Hematopoietic multipotent progenitor cell (in vitro differentiated cells): ENCODE results near the gene LFNG. TPM values are rescaled to one million over a fixed set of nuclear protein-coding genes. Genes with fewer than 3 reads are reported as not detected.
"Not testable (repeated sequence)": the region's sequence is repeated elsewhere in the genome, so short reads cannot be mapped to it uniquely, and the experiment has no call there.

ENCODE experiments used
- DNase-seq, 3 donors: peaks; one replicate each; pipeline ENCODE4 v3.0.0-alpha.2; 2011 to 2015; ENCODE audit warnings: low read depth in 2 of 3, low spot score in 2 of 3
- total RNA-seq: library from RNA; depleted of rRNA; stranded (reverse); fragments of >200 nt; gene quantifications from one replicate; pipeline ENCODE4 v1.2.3, GENCODE V29; 2012

The LFNG gene
- total RNA-seq, 1 donor = 22.4 TPM

DNA sequence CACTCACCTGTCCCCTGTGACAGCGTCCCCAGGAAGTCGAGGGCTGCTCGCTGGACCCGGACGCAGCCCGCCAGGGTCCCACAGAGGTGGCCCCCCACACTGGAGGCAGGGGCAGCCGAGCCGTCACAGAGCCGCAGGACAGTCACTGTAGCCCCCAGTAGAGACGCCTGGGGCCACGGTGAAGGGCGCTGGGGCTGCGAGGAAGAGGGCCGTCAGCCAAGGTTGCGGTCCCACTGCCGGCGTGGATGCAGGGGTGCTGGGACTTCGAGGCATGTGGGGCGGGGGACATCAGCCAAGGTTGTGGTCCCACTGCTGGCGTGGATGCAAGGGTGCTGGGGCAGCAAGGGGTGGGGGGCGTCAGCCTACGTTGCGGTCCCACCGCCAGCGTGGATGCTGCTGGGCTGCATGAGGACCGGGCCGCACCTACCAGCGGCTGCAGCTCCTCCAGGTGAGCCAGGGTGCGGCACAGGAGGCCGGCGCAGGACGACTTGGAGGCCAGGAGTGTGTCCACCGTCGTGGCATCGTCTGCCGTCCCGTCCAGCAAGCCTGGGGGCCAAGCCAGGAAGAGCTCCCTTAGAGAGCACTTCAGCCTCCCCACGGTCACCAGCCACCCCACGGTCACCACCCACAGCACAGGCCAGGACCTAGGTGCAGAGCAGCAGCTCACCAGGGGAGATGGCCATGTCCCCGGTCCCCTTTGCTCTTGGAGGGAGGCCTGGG lies 21.9 kb downstream of the LFNG start:
- DNase-seq = no peak

DNA sequence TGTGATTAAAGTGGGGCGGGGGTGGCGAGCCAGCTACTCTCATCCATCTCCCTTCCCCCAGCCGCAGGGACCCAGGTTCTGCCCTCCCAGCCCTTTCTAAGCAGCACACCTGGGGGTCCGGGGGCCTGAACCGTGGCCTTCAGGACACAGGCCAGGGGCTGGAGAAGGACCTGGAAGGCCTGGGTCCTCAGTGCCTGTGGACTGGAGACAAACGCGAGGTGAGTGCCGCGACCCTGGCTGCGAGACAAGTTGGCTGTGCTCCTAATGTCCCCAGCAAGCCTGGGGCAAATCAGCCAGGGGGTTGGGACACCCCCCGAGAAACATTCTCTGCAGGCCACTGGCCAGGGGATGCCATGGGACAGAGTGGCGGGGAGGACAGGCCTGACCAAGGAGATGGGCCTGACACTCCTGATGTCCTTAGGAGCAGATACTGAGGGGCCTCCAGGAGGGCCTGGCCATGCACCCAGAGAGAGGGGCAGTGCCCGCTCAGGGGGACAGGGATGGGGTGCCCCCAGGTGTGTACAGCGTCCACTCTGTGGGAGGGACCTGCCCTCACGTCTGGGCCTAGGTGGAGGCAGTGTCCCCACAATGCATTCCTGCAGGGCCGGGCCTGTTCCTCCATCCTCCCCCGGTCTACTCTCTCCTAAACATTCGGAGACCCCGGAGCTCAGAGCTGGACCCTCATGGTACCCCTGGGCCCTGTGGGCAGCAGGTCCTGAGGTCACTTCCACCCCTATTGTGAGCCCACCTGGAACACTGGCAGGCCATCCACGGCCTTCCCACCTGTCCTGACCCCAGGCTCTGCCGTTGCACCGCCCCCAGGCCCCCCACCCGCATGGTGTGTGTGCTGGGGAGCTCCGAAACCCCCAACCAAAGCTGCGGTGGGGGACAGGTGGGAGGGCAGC lies 22.7 kb downstream of the LFNG start:
- no peak for DNase-seq

DNA sequence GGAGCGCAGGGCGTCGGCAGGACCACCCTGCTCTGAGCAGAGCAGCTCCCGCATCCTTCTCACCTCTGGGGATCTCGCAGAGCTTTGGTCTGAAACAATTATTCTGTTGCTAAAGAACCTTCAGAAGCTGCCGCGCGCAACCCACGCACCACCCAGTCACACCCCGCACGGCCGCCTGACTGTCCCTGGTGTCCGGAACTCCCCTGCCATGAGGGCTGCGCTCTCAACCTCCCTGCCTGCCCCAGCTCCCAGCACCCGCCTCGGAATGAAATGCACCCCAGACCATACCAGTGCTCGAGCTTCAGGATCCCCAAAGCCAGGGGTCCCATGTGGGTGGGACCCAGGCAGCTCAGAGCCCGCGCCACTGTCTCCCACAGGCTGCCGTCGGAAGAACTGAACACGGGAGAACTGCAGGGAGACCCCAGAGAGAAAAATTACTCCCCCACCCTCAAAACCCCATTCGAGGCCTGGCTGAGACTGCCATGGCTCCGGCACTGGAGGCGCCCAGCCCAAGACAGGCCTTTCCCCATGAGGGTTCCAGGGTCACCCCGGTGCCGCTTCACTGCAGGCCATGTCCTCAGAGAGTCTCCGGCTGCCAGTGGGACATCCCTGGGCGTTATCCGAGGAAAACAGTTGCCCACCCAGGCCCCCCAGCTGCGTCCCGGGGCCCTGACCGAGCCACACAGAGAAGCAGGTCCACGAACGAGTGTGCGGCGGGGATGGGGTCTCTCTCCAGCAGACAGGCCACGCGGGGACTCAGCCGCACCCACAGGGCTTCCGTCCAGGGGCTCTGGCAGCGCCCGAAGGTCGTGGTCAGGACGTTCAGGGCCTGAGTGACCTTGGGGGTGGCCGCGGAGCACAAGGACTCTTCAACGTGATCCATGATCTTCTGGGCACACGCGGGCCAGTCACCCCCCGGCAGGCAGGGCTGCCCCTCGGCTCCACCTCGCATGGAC lies 23.6 kb downstream of the LFNG start:
- DNase-seq = no peak

DNA sequence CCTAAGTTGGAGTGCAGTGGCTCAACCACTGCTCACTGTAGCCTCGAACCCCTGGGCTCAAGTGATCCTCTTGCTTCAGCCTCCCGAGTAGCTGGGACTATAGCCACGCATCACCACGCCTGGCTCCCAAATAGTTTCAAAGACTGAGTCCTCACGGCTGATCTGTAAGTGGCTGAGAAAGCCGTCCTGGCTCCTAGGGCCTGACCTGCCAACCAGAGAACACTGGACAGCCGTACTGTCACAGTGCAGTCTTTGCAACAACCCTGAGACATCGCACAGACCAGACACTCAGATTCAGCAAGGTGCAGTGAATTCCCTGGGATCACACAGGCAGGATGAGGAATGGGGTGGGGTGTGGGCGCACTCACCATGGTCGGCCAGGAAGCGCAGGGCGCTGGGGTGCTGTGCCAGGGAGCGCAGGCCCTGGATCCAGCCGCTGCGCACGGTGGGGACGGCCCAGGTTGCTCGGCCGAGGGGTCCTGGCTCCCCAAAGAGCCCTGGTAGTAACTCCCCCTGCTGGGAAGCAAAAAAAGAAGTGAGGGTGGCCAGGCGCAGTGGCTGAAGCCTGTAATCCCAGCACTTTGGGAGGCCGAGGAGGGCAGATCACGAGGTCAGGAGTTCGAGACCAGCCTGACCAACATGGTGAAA lies 25.1 kb downstream of the LFNG start:
- no peak for DNase-seq

DNA sequence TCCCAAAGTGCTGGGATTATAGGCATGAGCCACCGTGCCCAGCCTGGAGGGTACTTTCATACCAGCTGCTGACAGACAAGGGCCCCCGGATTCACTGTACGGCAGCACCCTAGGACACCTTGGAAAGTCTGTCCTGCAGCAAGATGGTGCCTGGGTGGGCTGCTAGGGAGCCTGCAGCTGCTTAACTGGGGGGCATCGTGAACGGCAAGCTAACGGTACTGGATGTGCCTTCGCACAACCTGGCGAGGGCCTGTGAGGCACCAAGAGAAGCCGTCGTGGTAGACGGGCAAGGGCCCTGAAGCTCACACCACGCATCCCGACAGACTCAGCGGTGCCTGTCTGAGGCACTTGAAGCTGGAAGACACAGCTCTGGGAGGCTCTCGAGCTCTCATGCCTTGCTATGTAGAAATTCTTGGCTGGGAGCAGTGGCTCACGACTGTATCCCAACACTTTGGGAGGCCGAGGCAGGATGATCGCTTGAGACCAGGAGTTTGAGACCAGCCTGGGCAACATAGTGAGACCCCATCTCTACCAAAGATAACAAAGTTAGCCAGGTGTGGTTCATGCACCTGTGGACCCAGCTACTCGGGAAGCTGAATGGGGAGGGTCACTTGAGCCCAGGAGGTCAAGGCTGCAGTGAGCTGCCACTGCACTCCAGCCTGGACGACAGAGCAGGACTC lies 26.3 kb downstream of the LFNG start:
- no peak for DNase-seq

DNA sequence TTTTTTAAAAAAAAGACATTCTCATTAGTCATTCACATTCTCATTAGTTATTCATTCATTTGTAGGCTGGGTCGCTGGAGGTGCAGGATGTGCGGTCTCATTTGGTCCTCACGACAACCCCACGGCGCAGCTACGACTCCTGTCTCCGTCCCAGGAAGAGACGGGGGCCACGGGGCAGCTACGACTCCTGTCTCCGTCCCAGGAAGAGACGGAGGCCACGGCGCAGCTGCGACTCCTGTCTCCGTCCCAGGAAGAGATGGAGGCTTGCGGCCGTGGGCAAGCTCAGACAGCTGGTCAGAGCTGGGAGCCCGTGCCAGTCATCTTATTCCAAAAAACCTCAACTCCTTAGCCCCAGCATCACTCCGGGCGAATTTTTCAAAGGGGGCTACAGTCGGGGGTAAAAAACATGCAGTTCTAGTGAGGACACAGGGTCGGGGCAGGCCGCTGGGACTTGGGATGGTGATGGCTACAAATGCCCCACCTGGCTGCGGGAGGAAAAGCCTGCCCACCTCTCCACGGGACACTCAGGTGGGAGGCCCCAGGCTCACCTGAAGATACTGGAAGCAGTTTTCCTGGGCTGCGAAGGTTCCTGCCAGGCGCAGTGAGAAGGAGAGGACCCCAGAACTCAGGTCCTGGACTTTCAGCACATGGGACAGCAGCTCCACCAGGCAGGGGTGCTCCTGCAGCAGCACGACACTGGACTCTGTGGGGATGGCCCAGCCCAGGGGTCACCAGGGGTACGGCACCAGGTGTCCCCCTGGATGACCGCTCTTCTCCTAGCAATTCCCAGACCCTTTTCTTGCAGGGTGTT lies 27.4 kb downstream of the LFNG start:
- no peak for DNase-seq

DNA sequence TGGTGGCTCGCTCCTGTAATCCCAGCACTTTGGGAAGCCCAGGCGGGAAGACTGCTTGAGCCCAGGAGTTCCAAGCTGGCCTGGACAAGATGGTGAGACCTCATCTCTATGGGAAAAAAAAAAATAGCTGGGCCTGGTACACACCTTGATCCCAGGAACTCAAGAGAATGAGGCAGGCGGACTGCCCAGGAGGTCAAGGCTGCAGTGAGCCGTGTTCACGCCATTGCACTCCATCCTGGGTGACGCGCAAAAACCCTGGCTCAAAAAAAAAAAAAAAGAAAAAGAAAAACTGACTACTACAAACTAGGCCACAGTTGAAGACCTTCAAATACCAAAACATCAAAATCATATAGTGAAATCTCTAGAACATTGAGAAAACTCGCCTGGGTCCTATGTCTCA lies 31.8 kb downstream of the LFNG start:
- DNase-seq = no peak

DNA sequence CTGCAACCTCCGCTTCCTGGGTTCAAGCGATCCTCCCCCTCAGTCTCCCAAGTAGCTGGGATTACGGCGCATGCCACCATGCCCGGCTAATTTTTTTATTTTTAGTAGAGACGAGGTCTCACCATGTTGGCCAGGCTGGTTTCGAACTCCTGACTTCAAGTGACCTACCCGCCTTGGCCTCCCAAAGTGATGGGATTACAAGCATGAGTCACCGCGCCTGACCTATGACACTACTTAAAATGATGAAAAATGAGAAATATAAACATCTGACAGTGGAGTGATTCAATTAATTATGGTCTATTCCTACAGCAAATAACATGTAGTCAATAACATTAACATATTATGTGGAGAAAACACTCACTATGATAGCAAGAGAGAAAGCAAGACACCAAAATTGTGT lies 33.5 kb downstream of the LFNG start:
- DNase-seq = no peak

DNA sequence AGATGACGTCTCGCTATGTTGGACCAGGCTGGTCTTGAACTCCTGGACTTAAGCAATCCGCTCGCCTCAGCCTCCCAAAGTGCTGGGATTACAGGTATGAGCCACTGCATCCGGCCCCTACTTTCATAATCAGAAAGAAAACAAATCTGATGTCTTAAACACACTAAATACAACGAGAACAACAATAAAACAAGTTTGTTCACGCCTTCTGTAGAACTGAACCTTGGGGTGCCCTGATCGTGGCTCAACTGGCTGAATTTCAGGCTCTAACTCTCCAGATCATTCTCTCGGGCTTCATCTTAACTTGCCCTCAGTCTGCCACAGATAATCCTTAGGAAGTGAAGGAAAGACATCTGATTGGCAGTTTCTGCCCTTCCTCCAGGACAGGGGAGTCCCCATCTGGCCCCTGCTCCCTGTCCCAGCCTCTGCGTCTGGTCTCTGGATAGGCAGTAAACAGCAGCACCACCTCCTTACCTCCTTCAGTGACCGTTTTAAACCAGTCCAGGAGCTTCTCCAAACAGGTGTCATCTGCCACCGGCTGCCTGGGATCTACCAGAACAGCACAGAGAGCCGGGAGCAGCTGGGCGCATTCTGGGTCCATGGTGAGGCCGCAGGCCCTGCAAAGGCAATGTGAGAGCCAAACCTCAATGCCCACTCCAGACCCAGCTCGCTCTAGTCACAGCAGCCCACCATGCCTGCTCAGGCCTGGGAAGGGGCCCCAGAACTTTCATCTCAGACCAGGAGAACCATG lies 34.4 kb downstream of the LFNG start:
- DNase-seq = no peak

DNA sequence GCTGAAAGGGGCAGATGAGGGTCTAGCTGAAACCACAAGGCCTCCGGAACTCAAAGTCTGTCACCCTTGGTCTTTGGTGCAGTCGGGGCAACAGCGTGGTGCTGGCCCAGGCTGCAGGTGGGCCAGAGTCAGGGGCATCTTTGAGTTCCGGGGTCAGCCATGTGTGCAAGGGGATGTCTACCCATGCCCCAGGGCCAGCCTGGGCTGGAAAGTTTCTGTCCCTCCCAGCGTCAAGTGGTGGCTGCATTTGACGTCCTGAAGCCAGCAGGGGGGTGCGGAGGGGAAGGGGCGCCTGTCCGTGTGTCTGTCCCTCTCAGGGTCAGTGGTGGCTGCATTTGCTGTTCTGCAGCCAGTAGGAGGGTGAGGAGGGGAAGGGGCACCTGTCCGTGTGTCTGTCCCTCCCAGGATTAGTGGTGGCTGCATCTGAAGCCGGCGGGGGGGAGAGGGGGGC lies 35.1 kb downstream of the LFNG start:
- DNase-seq = no peak

DNA sequence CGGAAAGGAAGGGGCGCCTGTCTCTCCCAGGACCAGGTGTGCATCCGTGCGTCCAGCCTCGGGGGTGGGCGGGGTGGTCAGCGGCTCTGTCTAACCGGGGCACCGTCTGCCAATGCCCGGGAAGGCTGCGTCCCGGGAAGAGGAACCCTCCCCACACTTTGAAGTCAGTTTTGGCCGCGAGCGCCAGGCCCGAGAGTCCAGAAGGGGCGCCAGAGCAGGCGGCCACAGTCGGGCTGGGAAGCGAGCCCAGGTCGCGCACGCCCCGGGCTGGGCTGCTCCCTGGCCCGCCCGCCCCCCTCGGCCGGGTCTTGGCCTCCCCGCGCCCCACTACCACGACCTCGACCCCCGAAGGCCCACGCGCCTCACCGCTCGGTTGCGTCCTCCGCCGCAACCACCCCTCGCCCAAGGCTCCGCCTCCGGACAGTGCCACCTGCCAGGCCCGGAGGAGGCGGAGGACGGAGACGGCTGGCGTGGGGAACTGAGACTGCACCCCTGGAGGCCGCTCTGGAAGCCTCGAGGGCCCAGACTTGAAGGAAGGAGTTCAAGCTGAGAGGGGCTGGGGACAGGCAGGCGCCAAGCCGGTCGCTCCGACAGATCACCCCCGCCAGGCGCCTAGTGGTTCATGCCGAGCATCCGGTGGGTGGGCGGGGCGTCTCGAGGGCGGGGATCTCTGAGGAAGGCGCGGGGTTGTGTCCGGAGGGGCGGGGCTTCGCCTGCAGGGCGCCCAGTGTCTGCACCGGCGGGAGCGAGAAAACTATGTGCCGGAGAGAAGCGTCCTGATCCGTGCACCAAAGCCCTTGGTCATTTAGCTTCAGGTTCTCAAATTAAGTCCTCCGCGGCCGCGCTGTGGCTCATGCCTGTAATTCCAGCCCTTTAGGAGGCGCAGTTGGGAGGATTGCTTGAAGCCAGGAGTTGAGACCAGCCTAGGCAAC lies 35.8 kb downstream of the LFNG start, which contains the start of gene BRAT1:
Gene BRAT1 (minus strand): TSS at position 404 of the 932 bp plus-strand sequence. CDS start 1,093 bp downstream, outside the sequence.
- DNase-seq = peak; percentile 87 to 93 (median 92)

DNA sequence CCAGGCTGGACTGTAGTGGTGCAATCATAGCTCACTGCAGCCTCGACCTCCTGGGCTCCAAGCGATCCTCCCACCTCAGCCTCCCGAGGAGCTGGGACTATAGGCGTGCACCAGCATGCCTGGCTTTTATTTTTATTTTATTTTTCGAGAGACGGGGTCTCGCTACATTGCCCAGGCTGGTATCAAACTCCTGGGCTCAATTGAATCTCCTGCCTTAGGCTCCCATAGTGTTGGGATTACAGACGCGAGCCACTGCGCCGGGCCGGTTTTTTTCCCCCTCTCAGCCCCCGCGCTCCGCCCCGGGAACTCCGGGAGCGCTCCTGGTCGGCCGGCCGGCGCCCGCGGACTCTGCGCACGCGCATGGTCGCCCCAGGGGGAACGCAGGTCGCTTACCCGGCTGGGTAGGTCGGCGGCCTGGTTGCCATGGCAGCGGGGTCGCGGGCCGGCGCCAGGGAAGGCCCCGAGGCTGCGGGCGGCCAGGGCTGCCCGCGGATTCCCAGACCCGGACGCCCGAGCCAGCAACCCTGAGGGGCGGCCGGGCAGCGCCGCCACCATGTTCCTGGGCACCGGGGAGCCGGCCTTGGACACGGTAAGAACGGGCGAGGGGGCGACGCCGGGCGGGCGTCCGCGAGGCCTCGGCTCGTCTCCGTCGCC lies 39.2 kb downstream of the LFNG start, which contains the start of gene IQCE:
Gene IQCE (plus strand): TSS at position 351 of the 654 bp plus-strand sequence. CDS start 203 bp downstream, at position 554.
- peak; percentile 69 to 85 (median 83) for DNase-seq

DNA sequence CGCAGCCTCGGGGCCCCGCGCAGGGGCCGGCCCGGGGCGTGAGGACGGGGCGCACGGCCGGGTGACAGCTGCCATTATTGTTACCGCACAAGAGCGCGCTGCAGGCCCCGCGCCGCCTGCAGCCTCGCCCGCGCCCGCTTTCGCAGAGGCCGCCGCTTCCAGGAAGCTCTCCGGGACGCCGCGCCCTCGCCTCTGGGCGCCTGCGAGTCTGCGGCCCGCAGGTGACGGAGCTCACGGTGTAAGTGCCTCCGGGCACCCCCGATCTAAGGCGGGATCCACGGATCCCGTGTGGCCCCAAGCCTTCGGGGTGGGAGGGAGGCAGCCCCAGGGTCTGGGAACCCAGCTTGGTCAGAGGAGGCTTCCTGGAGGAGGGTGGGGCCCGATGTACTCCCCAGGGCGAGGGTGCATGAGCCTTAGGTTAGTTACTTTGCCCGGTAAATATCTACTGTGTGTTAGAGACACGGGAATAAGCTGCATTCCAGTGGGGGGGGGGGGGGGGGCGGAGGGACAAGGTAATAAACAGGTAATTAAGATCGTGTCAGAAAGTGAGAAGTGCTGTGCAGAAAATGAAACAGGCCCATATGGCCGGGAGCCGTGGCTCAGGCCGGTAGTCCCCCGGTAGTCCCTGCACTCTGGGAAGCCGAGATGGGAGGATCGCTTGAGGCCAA lies 39.8 kb downstream of the LFNG start:
- DNase-seq = no peak

DNA sequence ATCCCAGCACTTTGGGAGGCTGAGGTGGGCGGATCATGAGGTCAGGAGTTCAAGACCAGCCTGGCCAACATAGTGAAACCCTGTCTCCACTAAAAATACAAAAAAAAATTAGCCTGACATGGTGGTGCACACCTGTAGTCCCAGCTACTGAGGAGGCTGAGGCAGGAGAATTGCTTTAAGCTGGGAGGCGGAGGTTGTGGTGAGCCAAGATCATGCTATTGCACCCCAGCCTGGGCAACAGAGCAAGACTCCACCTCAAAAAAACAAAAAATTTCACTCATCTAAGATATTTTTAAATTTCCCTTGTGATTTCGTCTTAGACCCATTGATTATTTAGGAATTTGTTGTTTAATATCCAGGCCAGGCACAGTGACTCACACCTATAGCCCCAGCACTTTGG lies 44.4 kb downstream of the LFNG start:
- DNase-seq = not testable (repeated sequence)

DNA sequence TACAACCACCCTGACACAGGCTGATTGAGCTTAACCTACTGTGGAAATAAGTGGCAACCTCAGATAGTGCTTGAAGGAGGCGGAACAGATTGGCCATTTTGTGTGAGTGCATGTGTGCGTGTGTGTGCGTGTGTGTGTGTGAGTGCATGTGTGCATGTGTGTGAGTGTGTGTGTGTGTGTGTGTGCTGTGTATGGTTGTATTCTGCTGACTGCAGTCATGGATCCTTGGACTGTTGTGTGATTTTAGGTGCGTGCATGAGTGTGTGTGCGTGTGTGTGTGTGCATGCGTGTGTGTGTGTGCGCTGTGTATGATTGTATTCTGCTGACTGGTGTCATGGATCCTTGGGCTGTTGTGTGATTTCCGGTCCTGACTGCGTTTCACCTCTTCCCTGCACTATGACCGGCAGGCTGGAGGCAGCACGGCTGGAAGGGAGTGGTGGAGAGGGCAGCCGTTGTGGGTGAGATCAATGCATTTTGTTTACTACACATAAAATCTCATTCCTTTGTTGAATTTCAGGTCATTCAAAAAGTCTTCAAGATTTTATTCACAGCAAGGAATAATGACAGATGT lies 45.5 kb downstream of the LFNG start:
- DNase-seq = no peak
